GM23338 (cell line): ENCODE measurements around the gene FASTKD2. TPM values are rescaled to one million over a fixed set of nuclear protein-coding genes. Genes with fewer than 3 reads are reported as not detected.

Experiments
- ATAC-seq: fragments of 200-7000 bp; cut with Tn5 transposase; 3 replicates; pipeline ENCODE4 v1.9.1; 2020
- DNase-seq: peaks from one replicate; pipeline ENCODE4 v3.0.0-alpha.2; 2015; ENCODE audit warnings: low spot score
- H2AFZ ChIP-seq: fragments of 200-600 bp; sonication (generic); 2 replicates; pipeline ENCODE4 v1.8.0; 2016; ENCODE audit warnings: antibody characterized with exemption, mild to moderate bottlenecking, moderate library complexity
- H3F3A ChIP-seq: fragments of 200-600 bp; sonication (generic); replicated peaks from 2 replicates; pipeline ENCODE4 v1.8.0; 2017; ENCODE audit warnings: antibody characterized with exemption, mixed run types, low read depth
- H3K27ac ChIP-seq: fragments of 200-600 bp; sonication (generic); 2 replicates; pipeline ENCODE4 v1.6.1; 2016; ENCODE audit warnings: low read depth
- H3K27me3 ChIP-seq: fragments of 200-600 bp; sonication (generic); 2 replicates; pipeline ENCODE4 v1.8.0; 2016; ENCODE audit warnings: mild to moderate bottlenecking, mixed run types, moderate library complexity; ENCODE audit not compliant: insufficient read depth
- H3K36me3 ChIP-seq: fragments of 200-600 bp; sonication (generic); 2 replicates; pipeline ENCODE4 v1.8.0; 2016; ENCODE audit warnings: mild to moderate bottlenecking; ENCODE audit not compliant: insufficient read depth
- H3K4me1 ChIP-seq: fragments of 200-600 bp; sonication (generic); 2 replicates; pipeline ENCODE4 v1.8.0; 2016; ENCODE audit warnings: mild to moderate bottlenecking, moderate library complexity; ENCODE audit not compliant: insufficient read depth
- H3K4me2 ChIP-seq: fragments of 200-600 bp; sonication (generic); 2 replicates; pipeline ENCODE4 v1.7.1; 2017; ENCODE audit warnings: mixed run types
- H3K4me3 ChIP-seq: fragments of 200-600 bp; sonication (generic); 2 replicates; pipeline ENCODE4 v1.6.1; 2016; ENCODE audit warnings: mixed run types
- H3K79me2 ChIP-seq: fragments of 200-600 bp; sonication (generic); replicated peaks from 2 replicates; pipeline ENCODE4 v1.8.0; 2017; ENCODE audit warnings: mild to moderate bottlenecking; ENCODE audit not compliant: insufficient read depth
- H3K9me2 ChIP-seq: fragments of 200-600 bp; sonication (generic); 2 replicates; pipeline ENCODE4 v1.8.0; 2017; ENCODE audit not compliant: insufficient read depth
- H4K20me1 ChIP-seq: fragments of 200-600 bp; sonication (generic); replicated peaks from 2 replicates; pipeline ENCODE4 v1.8.0; 2017; ENCODE audit warnings: mild to moderate bottlenecking; ENCODE audit not compliant: insufficient read depth
- H3K27ac Mint-ChIP-seq: 2 replicates; pipeline ENCODE4 v1.8.0; 2020; ENCODE audit warnings: inconsistent platforms, mild to moderate bottlenecking, moderate library complexity, mixed read lengths
- H3K27me3 Mint-ChIP-seq: 3 replicates; pipeline ENCODE4 v1.8.0; 2022; ENCODE audit warnings: low read depth, mild to moderate bottlenecking, moderate library complexity, mixed read lengths, inconsistent platforms; ENCODE audit not compliant: insufficient read depth, poor library complexity
- H3K36me3 Mint-ChIP-seq: 3 replicates; pipeline ENCODE4 v1.8.0; 2021; ENCODE audit warnings: low read depth, mild to moderate bottlenecking, inconsistent platforms, moderate library complexity, mixed read lengths
- H3K4me1 Mint-ChIP-seq: 3 replicates; pipeline ENCODE4 v1.8.0; 2020; ENCODE audit warnings: mild to moderate bottlenecking, inconsistent platforms, mixed read lengths
- H3K4me3 Mint-ChIP-seq: 3 replicates; pipeline ENCODE4 v1.8.0; 2021; ENCODE audit warnings: moderate library complexity, mild to moderate bottlenecking, inconsistent platforms, mixed read lengths
- H3K9me3 Mint-ChIP-seq: 3 replicates; pipeline ENCODE4 v1.8.0; 2020; ENCODE audit warnings: moderate library complexity, mild to moderate bottlenecking, inconsistent platforms, mixed read lengths
- CTCF ChIP-seq, 2 experiments: fragments of 200-600 bp in 1 of 2; sonication (generic) in 1 of 2; conservative IDR thresholded peaks; 2 replicates each; pipeline versions ENCODE4 v1.5.1 to v1.6.1; 2016 to 2017; ENCODE audit warnings: antibody characterized with exemption in 2 of 2, low read depth in 2 of 2, mild to moderate bottlenecking in 2 of 2, moderate library complexity in 1 of 2
- ETS1 ChIP-seq: IDR thresholded peaks from 2 replicates; pipeline ENCODE4 v1.6.1; 2016; ENCODE audit warnings: antibody characterized with exemption
- JUNB ChIP-seq: IDR thresholded peaks from one replicate; pipeline ENCODE4 v1.6.1; 2016; ENCODE audit warnings: antibody characterized with exemption; ENCODE audit not compliant: unreplicated experiment
- NANOG ChIP-seq: IDR thresholded peaks from 2 replicates; pipeline ENCODE4 v1.6.1; 2016; ENCODE audit warnings: antibody characterized with exemption, borderline replicate concordance
- POLR2AphosphoS5 ChIP-seq: IDR thresholded peaks from 2 replicates; pipeline ENCODE4 v1.6.1; 2016; ENCODE audit warnings: antibody characterized with exemption, low read depth
- REST ChIP-seq: IDR thresholded peaks from one replicate; pipeline ENCODE4 v1.6.1; 2018; ENCODE audit warnings: antibody characterized with exemption; ENCODE audit not compliant: unreplicated experiment
- STAT1 ChIP-seq: IDR thresholded peaks from one replicate; pipeline ENCODE4 v1.6.1; 2016; ENCODE audit warnings: antibody characterized with exemption; ENCODE audit not compliant: unreplicated experiment
- ZNF114 ChIP-seq: fragments of 250-450 bp; sonication (Bioruptor Pico); IDR thresholded peaks from 2 replicates; pipeline ENCODE4 v1.5.0; 2020; ENCODE audit warnings: mild to moderate bottlenecking, moderate library complexity
- ZNF331 ChIP-seq: fragments of 250-450 bp; sonication (Bioruptor Pico); IDR thresholded peaks from 2 replicates; pipeline ENCODE4 v1.5.0; 2020; ENCODE audit warnings: low read depth, mild to moderate bottlenecking, moderate library complexity
- polyA plus RNA-seq: library from polyadenylated mRNA; unstranded; fragments of >200 nt; fragmentation: Nextera tagmentation; extraction: Ambion mirVana; gene quantifications from 2 replicates; pipeline ENCODE4 v1.2.1, GENCODE V29; 2016
- total RNA-seq: library from RNA; depleted of rRNA; stranded (reverse); fragments of >200 nt; shearing (Covaris generic); gene quantifications from 2 replicates; pipeline ENCODE4 v1.2.3, GENCODE V29; 2014

FASTKD2 gene
- total and polyA plus RNA-seq, 2 experiments from 2014 or later = 20.5 to 48.7 TPM

GRCh38 chr2:206832873-206833272 lies 67.5 kb downstream of the FASTKD2 start (continued):
- no peak for TF ChIP-seq REST
- no peak for TF ChIP-seq NANOG

GRCh38 chr2:206833291-206833690 lies 67.9 kb downstream of the FASTKD2 start:
- Histone ChIP-seq H3K36me3 (no peaks in the 10 kb centered on the region), H3K4me1 (peaks cover 5% of the 10 kb centered on the region; the same call in 1 of the 2 replicates), H3K27me3 (no peaks in the 10 kb centered on the region), H2AFZ (no peak overlapping the region), H3K4me3 (no peak overlapping the region), H3K9me2 (peaks cover 17% of the 10 kb centered on the region), H3K79me2 (no peaks in the 10 kb centered on the region), H3K27ac (no peak overlapping the region), H4K20me1 (no peaks in the 10 kb centered on the region), H3F3A (no peaks in the 10 kb centered on the region), H3K4me2 (no peak overlapping the region)
- ATAC-seq (no peak), DNase-seq (no peak)
- H3K4me1 Mint-ChIP-seq = no peaks in the 10 kb centered on the region
- H3K9me3 Mint-ChIP-seq = peaks cover 13% of the 10 kb centered on the region
- H3K27me3 Mint-ChIP-seq = no peaks in the 10 kb centered on the region
- H3K4me3 Mint-ChIP-seq = no peak overlapping the region
- peaks cover 14% of the 10 kb centered on the region; the same call in 1 of the 3 replicates for H3K36me3 Mint-ChIP-seq
- no peak for TF ChIP-seq JUNB
- no peak overlapping the region for H3K27ac Mint-ChIP-seq

GRCh38 chr2:206836722-206837121 lies 71.3 kb downstream of the FASTKD2 start:
- H3K27me3 ChIP-seq = no peaks in the 10 kb centered on the region
- peaks cover 7% of the 10 kb centered on the region for H3K9me2 ChIP-seq
- H3F3A ChIP-seq = no peaks in the 10 kb centered on the region
- H3K27ac ChIP-seq = no peak overlapping the region
- no peaks in the 10 kb centered on the region for H3K36me3 ChIP-seq
- H3K27ac Mint-ChIP-seq = no peak overlapping the region
- no peak overlapping the region for H3K4me2 ChIP-seq
- no peak overlapping the region for H3K4me3 ChIP-seq
- peaks cover 14% of the 10 kb centered on the region; the same call in 1 of the 3 replicates for H3K36me3 Mint-ChIP-seq
- ATAC-seq (no peak), DNase-seq (no peak)
- H3K4me1 ChIP-seq = 0 out of 2 replicates have a peak, but pooled peaks cover 5% of the 10 kb centered on the region
- no peak overlapping the region for H2AFZ ChIP-seq
- no peaks in the 10 kb centered on the region for H3K4me1 Mint-ChIP-seq
- no peaks in the 10 kb centered on the region for H4K20me1 ChIP-seq
- H3K4me3 Mint-ChIP-seq = no peak overlapping the region
- H3K27me3 Mint-ChIP-seq = no peaks in the 10 kb centered on the region
- no peaks in the 10 kb centered on the region for H3K79me2 ChIP-seq
- H3K9me3 Mint-ChIP-seq = peaks cover 13% of the 10 kb centered on the region
- TF ChIP-seq ZNF114 (CRISPR knock-in tag) = no peak
- no peak for TF ChIP-seq STAT1
- TF ChIP-seq ZNF331 = no peak
- TF ChIP-seq REST = no peak
- no peak for TF ChIP-seq POLR2AphosphoS5
- TF ChIP-seq CTCF (conservative IDR thresholded peaks at IDR 0.05; ENCODE audit: low read depth in 2 of 2) = no peak
- TF ChIP-seq JUNB = no peak
- TF ChIP-seq ETS1 = no peak
- no peak for TF ChIP-seq NANOG
